Right cardiac atrium (tissue), 5 donors: ENCODE data around the gene CST9L. TPM values are rescaled to one million over a fixed set of nuclear protein-coding genes. Genes with fewer than 3 reads are reported as not detected.

Experiments used
- ATAC-seq, 2 donors: fragments of 200-7000 bp; cut with Tn5 transposase; one replicate each; pipeline versions ENCODE4 v1.8.0 to v1.9.1; 2020; ENCODE audit warnings: moderate library complexity in 2 of 2, mild to moderate bottlenecking in 1 of 2
- DNase-seq, 3 donors: peaks; one replicate each; pipeline ENCODE4 v3.0.0-alpha.2; 2020
- H3K27ac ChIP-seq: one replicate; pipeline ENCODE4 v1.5.1; 2013; ENCODE audit warnings: mild to moderate bottlenecking, low read length, control low read depth, moderate library complexity
- H3K27me3 ChIP-seq: one replicate; pipeline ENCODE4 v1.6.1; 2013; ENCODE audit not compliant: control insufficient read depth, insufficient read depth
- H3K4me1 ChIP-seq: one replicate; pipeline ENCODE4 v1.6.1; 2013; ENCODE audit warnings: low read length; ENCODE audit not compliant: control insufficient read depth, insufficient read depth
- H3K4me3 ChIP-seq: one replicate; pipeline ENCODE4 v1.5.1; 2013; ENCODE audit warnings: low read length, control low read depth
- H3K9me3 ChIP-seq: one replicate; pipeline ENCODE4 v1.6.1; 2013; ENCODE audit warnings: low read length; ENCODE audit not compliant: control insufficient read depth
- WGBS: extraction: QIAGEN DNeasy Blood & Tissue Kit; methylation state at CpG from one replicate; pipeline ENCODE4 v1.1.7; 2013; 5-methylcytosine and 5-hydroxymethylcytosine counted together
- intact Hi-C, 4 donors: fragments of 100-400 bp; cut with DNase I; formaldehyde crosslinking; loops; one replicate each; pipeline versions ENCODE4 v1.11.0 to v1.14.0; 2022 to 2023
- polyA plus RNA-seq: library from polyadenylated mRNA; stranded (reverse); fragments of 200-250 nt; gene quantifications from one replicate; pipeline ENCODE4 v1.2.3, GENCODE V29; 2013
- total RNA-seq, 4 donors: library from RNA; stranded (reverse); fragmentation: NEBNext Ultra II Directional; extraction: Animal tissue kit (Norgen Biotek cat#: 25700); gene quantifications; one replicate each; pipeline ENCODE4 v1.2.1, GENCODE V29; 2021
- donor health status: healthy with polysubstance abuse.
- donor health status: DM: no; HTN: yes; CAD: no.
- donor health status: DM: no; HTN: no; CAD: no.
- donor health status: DM: no; HTN: yes; CAD: no; lungs with severe emphysema.
- donor health status: DM: yes; HTN: yes; CAD: no.

The CST9L gene
- total and polyA plus RNA-seq, 5 donors = not detected

DNA sequence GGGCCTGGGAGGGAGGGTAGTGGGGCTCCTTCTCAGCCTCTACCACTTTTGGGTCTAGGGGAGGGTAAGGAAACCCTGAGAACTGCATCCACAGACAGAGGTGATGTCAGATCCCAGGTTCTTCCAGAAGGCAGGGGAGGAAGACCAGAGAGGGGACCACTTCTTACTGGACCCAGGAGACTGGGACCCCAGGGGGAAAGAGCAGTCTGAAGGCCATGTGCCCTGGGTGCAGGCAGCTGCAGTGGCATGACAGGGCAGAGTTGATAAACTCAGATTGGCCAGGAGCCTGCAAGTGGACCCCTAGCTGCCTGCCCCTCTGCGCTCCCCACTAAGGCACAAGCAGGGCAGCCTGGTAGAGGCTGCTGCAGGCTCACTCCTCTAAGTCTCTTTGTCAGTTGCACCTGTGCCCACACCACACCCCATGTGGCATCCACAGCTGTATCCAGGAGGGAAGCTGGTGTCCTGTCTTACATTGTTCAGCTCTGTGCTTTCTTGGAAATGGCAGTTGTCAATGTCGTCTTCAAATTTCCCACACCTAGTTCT, 2.7 kb downstream of the CST9L start:
- intact Hi-C loops = no loop called here
- H3K27ac ChIP-seq = no peak overlapping the region
- no peak overlapping the region for H3K4me3 ChIP-seq
- no peaks in the 10 kb centered on the region for H3K4me1 ChIP-seq
- peaks cover 7% of the 10 kb centered on the region for H3K9me3 ChIP-seq
- 95% methylated on average over 2 of the region's 2 CpGs for WGBS
- ATAC-seq (no peak), DNase-seq (no peak)
- no peaks in the 10 kb centered on the region for H3K27me3 ChIP-seq

- intact Hi-C loops = no loop called here
- DNase-seq = no peak
- no peak for ATAC-seq
- H3K4me1 ChIP-seq = no peaks in the 10 kb centered on the region
- H3K27ac ChIP-seq = no peak overlapping the region
- WGBS = 47% methylated on average over 3 of the region's 3 CpGs
- H3K9me3 ChIP-seq = peaks cover 7% of the 10 kb centered on the region
- no peak overlapping the region for H3K4me3 ChIP-seq
- no peaks in the 10 kb centered on the region for H3K27me3 ChIP-seq
These were observed 3.4 kb downstream of the CST9L start for GRCh38 chr20:23564927-23565326.

DNA sequence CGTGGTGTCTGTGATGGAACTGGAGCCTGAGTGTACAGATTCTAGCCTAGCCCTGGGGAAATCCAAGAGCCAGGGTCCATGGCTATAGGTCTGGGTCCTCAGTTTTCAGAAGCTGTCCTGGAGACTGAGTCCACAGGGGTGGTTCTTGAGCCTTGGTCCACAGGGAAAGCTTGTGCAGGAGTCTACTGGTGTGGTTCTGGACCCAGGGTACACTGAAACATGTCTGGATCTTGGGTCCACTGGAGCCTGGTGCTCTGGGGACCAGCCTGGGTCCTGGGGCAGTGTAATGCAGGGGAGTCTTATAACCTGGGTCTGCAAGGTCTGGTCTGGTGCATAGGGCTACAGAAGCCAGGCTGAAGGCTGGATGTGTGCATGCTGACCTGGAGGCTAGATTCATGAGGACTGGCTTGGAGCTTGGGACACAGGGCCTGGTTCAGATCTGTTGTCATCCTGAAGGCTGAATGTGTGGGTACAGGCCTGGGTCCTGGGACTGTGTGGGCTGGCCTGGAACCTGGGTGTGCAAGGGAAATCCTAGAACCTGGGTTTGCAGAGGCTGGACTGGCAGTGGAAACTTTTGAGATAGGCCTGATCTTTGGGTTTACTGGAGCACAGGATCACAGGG, 5.5 kb downstream of the CST9L start:
- 69% methylated on average over 1 of the region's 1 CpG for WGBS
- intact Hi-C loops = no loop called here
- ATAC-seq (no peak), DNase-seq (no peak)
- Histone ChIP-seq H3K9me3 (peaks cover 7% of the 10 kb centered on the region), H3K4me1 (no peaks in the 10 kb centered on the region), H3K4me3 (no peak overlapping the region), H3K27ac (no peak overlapping the region), H3K27me3 (no peaks in the 10 kb centered on the region)

GRCh38 chr20:23554401-23554800, 13.9 kb downstream of the CST9L start:
- DNase-seq (no peak), ATAC-seq (no peak)
- no peaks in the 10 kb centered on the region for H3K9me3 ChIP-seq
- 41% methylated on average over 1 of the region's 1 CpG for WGBS
- intact Hi-C loops = no loop called here
- H3K4me1 ChIP-seq = no peaks in the 10 kb centered on the region
- H3K27ac ChIP-seq = no peak overlapping the region
- H3K4me3 ChIP-seq = no peak overlapping the region
- no peaks in the 10 kb centered on the region for H3K27me3 ChIP-seq

DNA sequence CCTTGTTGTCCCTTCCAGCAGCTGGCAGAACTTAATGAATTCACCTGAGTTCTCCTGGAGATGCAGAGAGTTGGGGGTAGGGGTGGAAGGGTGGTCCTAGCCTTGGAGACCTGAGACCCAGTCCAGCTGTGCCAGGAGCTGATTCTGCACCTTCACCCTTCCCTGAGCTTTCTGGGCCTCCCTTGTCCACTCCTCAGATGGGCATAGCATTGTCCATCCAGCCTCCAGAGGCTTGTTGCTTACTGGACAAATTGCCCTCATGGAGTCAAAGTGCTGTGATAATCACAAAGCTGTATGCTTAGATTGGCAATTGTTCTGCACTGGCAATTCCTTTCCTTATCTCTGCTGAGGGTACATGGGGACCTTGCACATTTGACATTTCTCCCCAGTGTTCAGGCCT, 16.5 kb downstream of the CST9L start:
- no peaks in the 10 kb centered on the region for H3K4me1 ChIP-seq
- DNase-seq (no peak), ATAC-seq (no peak)
- no peak overlapping the region for H3K4me3 ChIP-seq
- H3K27ac ChIP-seq = no peak overlapping the region
- intact Hi-C loops = no loop called here
- H3K9me3 ChIP-seq = no peaks in the 10 kb centered on the region
- H3K27me3 ChIP-seq = no peaks in the 10 kb centered on the region

DNA sequence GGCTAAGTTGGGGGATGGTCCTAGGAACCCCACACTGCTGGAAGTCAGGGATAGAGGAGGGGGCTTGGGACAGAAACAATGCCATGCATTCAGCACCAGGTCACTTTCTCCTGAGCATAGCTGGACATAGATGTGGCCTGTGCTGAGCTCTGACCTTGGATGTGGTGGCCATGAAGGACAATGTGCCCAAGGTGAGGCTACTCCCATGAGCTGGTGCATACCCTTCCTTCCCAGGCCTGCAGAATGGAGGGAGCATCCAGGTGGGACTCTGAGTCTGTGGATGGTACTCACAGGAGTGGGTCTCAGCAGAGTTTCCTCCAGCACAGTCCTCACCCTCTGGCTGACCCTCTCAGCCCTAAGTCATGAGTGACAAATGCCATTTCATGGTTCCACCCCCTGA, 16.9 kb downstream of the CST9L start:
- DNase-seq (no peak), ATAC-seq (no peak)
- H3K9me3 ChIP-seq = no peaks in the 10 kb centered on the region
- no peaks in the 10 kb centered on the region for H3K4me1 ChIP-seq
- H3K27ac ChIP-seq = no peak overlapping the region
- no peaks in the 10 kb centered on the region for H3K27me3 ChIP-seq
- no peak overlapping the region for H3K4me3 ChIP-seq
- intact Hi-C loops = no loop called here

GRCh38 chr20:23550227-23550626, 18.1 kb downstream of the CST9L start:
- 75% methylated on average over 4 of the region's 4 CpGs for WGBS
- Histone ChIP-seq H3K27me3 (no peaks in the 10 kb centered on the region), H3K27ac (no peak overlapping the region), H3K4me1 (no peaks in the 10 kb centered on the region), H3K4me3 (no peak overlapping the region), H3K9me3 (no peaks in the 10 kb centered on the region)
- no peak for DNase-seq
- intact Hi-C loops = no loop called here
- no peak for ATAC-seq

DNA sequence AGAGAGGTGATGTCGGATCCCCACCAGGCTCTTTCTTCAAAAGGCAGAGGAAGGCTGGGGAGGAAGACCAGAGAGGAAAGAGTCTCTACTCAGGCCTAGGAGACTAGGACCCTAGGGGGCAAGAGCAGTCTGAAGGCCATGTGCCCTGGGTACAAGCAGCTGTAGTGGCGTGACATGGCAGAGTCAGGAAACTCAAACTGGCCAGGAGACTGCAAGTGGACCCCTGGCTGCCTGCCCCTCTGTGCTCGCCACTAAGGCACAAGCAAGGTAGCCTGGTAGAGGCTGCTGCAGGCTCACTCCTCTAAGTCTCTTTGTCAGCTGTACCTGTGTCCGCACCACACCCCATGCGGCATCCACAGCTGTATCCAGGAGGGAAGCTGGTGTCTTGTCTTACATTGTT, 19.9 kb downstream of the CST9L start:
- intact Hi-C loops = no loop called here
- H3K4me1 ChIP-seq = no peaks in the 10 kb centered on the region
- no peak overlapping the region for H3K27ac ChIP-seq
- H3K9me3 ChIP-seq = no peaks in the 10 kb centered on the region
- WGBS = 70% methylated on average over 5 of the region's 5 CpGs
- H3K27me3 ChIP-seq = no peaks in the 10 kb centered on the region
- H3K4me3 ChIP-seq = no peak overlapping the region
- ATAC-seq (no peak), DNase-seq (no peak)

DNA sequence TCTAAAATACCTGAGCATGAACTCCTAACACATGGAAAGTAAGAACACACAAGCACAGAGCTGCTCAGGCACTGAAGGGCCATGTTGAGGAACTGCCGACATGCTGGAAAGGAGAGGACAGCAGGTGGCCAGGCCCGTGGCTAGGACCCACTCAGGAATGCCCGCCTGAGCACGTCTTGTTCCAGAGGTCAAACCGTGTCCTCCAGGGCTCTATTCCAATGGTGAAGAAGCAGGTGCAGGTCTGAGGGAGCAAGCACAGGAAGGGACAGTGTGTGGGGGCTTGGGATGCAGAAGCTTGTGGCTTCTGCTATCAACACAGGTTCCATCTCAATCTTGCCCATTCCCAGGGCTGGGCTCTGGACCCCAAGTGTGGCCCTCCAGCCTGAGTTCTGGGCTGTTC, 20.7 kb downstream of the CST9L start:
- DNase-seq (no peak), ATAC-seq (no peak)
- intact Hi-C loops = no loop called here
- no peaks in the 10 kb centered on the region for H3K9me3 ChIP-seq
- H3K27ac ChIP-seq = no peak overlapping the region
- no peaks in the 10 kb centered on the region for H3K4me1 ChIP-seq
- 77% methylated on average over 5 of the region's 5 CpGs for WGBS
- no peak overlapping the region for H3K4me3 ChIP-seq
- no peaks in the 10 kb centered on the region for H3K27me3 ChIP-seq

DNA sequence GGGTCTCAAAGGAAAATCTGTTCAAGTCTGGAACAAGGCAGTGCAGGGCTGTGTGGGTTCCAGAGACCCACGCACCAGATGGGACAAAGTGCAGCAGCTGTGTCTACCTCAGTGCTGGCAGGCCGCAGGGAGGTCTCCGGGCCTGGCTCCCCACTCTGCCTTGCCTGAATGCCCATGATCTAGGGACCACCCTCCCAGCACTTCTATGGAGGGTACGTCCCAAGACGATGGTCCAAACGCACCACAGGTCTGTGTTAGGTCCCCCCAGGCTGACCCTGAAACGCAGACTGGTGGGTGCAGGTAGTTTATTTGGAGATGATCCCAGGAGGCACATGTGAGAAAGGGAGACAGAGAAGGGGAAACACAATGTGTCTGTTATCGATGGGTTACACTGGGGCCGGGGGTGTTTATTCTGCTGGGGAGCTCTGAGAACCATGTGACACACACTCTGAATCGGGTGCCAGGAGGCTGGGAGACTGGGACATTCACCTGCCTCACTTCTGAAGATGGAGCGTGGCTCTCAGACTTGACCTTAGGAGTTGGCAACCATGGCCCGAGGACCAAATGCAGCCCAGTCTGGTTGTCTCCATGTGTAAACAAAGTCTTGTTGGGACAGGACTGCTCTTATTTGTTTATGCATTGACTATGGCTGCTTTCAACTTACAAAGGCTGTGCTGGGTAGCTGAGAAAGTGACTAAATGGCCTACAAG, 21.7 kb downstream of the CST9L start:
- H3K4me3 ChIP-seq = no peak overlapping the region
- intact Hi-C loops = no loop called here
- whole genome bisulfite sequencing = 83% methylated on average over 12 of the region's 12 CpGs
- H3K27ac ChIP-seq = no peak overlapping the region
- no peaks in the 10 kb centered on the region for H3K4me1 ChIP-seq
- DNase-seq (no peak), ATAC-seq (no peak)
- H3K9me3 ChIP-seq = no peaks in the 10 kb centered on the region
- H3K27me3 ChIP-seq = no peaks in the 10 kb centered on the region

GRCh38 chr20:23544133-23544532, 24.2 kb downstream of the CST9L start:
- no peak overlapping the region for H3K4me3 ChIP-seq
- H3K27me3 ChIP-seq = no peaks in the 10 kb centered on the region
- no peaks in the 10 kb centered on the region for H3K9me3 ChIP-seq
- intact Hi-C loops = no loop called here
- H3K27ac ChIP-seq = no peak overlapping the region
- H3K4me1 ChIP-seq = no peaks in the 10 kb centered on the region
- ATAC-seq (no peak), DNase-seq (no peak)
- 87% methylated on average over 6 of the region's 6 CpGs for WGBS
